Liver (tissue), 3 donors: Measurements from ENCODE around the gene CMTM5.

ENCODE experiments used
- ATF3 ChIP-seq: IDR thresholded peaks from 2 replicates; pipeline ENCODE4 v1.6.1; 2016; ENCODE audit warnings: antibody characterized with exemption
- CTCF ChIP-seq: fragments of 150-350 bp; IDR thresholded peaks from 2 replicates; pipeline ENCODE4 v1.5.1; 2017; ENCODE audit warnings: improper control_type of control experiment, low read depth, low read length; ENCODE audit not compliant: missing input control
- FOXA2 ChIP-seq: IDR thresholded peaks from 2 replicates; pipeline ENCODE4 v1.6.1; 2016; ENCODE audit warnings: antibody characterized with exemption
- GABPA ChIP-seq, 2 donors: IDR thresholded peaks in 1 of 2; conservative IDR thresholded peaks in 1 of 2; 2 replicates each; pipeline ENCODE4 v1.6.1; 2016; ENCODE audit warnings: antibody characterized with exemption in 2 of 2, mild to moderate bottlenecking in 1 of 2, moderate library complexity in 1 of 2
- JUND ChIP-seq, 2 donors: IDR thresholded peaks; 2 replicates each; pipeline ENCODE4 v1.6.1; 2016; ENCODE audit warnings: antibody characterized with exemption in 2 of 2
- MAX ChIP-seq: IDR thresholded peaks from 2 replicates; pipeline ENCODE4 v1.6.1; 2016; ENCODE audit warnings: antibody characterized with exemption
- RAD21 ChIP-seq, 2 donors: IDR thresholded peaks; 2 replicates each; pipeline ENCODE4 v1.6.1; 2016; ENCODE audit warnings: antibody characterized with exemption in 2 of 2, mild to moderate bottlenecking in 2 of 2
- REST ChIP-seq: IDR thresholded peaks from 2 replicates; pipeline ENCODE4 v1.6.1; 2016; ENCODE audit warnings: antibody characterized with exemption, mild to moderate bottlenecking
- SP1 ChIP-seq: IDR thresholded peaks from 2 replicates; pipeline ENCODE4 v1.6.1; 2018; ENCODE audit warnings: antibody characterized with exemption, mild to moderate bottlenecking
- TAF1 ChIP-seq: conservative IDR thresholded peaks from 2 replicates; pipeline ENCODE4 v1.6.1; 2016; ENCODE audit warnings: antibody characterized with exemption, mild to moderate bottlenecking
- YY1 ChIP-seq: IDR thresholded peaks from 2 replicates; pipeline ENCODE4 v1.6.1; 2016; ENCODE audit warnings: antibody characterized with exemption, mild to moderate bottlenecking
- ZBTB33 ChIP-seq: IDR thresholded peaks from 2 replicates; pipeline ENCODE4 v1.6.1; 2016; ENCODE audit warnings: antibody characterized with exemption
- donor health status: healthy.
- donor health status: healthy.

- no peak for TF ChIP-seq MAX
- TF ChIP-seq CTCF: no peak
- no peak for TF ChIP-seq REST
- TF ChIP-seq TAF1: no peak
- TF ChIP-seq JUND (IDR thresholded peaks at IDR 0.05): no peak
- TF ChIP-seq RAD21 (IDR thresholded peaks at IDR 0.05): no peak
- TF ChIP-seq SP1: no peak
- TF ChIP-seq YY1: no peak
- TF ChIP-seq ZBTB33: no peak
- no peak for TF ChIP-seq GABPA (IDR thresholded peaks at IDR 0.05 in 1 of 2, conservative IDR thresholded peaks at IDR 0.05 in 1 of 2)
- TF ChIP-seq FOXA2: no peak
- TF ChIP-seq ATF3: no peak
Observed at GRCh38 chr14:23403908-23404307, 27.1 kb downstream of the CMTM5 start.
